ENCODE data around the gene CDV3. TPM values are rescaled to one million over a fixed set of nuclear protein-coding genes. Genes with fewer than 3 reads are reported as not detected.
"Not testable (repeated sequence)": the region's sequence is repeated elsewhere in the genome, so short reads cannot be mapped to it uniquely, and the experiment has no call there.

CDV3 gene
- total RNA-seq, 6 experiments from 2014 or later = 61.3 to 104 (median 81.3) TPM

DNA sequence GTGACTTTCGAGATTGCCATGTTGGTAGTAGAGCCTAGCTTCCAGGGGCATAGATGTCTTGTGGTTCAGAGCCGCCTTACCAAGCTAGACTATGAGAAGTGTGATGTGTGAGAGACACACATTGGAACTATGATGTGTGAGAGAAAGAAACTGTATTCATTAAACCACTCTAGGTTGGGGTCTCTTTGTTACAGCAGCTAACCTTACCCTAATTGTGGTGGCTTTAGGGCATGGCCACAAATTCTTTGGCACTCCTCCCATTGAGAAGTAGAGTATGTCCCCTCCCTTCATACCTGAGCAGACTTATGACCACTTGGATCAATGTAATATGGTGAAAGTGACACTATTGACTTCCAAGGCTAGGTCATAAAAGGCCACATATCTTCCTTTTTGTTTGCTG lies 35.3 kb upstream of the CDV3 start:
- TF ChIP-seq, protein P1, sequence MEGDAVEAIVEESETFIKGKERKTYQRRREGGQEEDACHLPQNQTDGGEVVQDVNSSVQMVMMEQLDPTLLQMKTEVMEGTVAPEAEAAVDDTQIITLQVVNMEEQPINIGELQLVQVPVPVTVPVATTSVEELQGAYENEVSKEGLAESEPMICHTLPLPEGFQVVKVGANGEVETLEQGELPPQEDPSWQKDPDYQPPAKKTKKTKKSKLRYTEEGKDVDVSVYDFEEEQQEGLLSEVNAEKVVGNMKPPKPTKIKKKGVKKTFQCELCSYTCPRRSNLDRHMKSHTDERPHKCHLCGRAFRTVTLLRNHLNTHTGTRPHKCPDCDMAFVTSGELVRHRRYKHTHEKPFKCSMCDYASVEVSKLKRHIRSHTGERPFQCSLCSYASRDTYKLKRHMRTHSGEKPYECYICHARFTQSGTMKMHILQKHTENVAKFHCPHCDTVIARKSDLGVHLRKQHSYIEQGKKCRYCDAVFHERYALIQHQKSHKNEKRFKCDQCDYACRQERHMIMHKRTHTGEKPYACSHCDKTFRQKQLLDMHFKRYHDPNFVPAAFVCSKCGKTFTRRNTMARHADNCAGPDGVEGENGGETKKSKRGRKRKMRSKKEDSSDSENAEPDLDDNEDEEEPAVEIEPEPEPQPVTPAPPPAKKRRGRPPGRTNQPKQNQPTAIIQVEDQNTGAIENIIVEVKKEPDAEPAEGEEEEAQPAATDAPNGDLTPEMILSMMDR (IDR thresholded peaks at IDR 0.05) = no peak
- TF ChIP-seq POLR2A (IDR thresholded peaks at IDR 0.05) = no peak
- Histone ChIP-seq H3K27ac (no peak overlapping the region), H3K4me1 (peaks cover 0 to 32% (median 11%) of the 10 kb centered on the region in 4 donors), H3K4me3 (no peak overlapping the region), H3K9me3 (no peaks in the 10 kb centered on the region), H3K36me3 (no peaks in the 10 kb centered on the region), H3K27me3 (no peaks in the 10 kb centered on the region)
- DNase-seq = no peak
- WGBS (ENCODE audit: insufficient coverage, low coverage, low lambda C conversion rate, missing lambda C conversion rate) = 100% methylated on average over 1 of the region's 2 CpGs
- intact Hi-C loops (cut with DNase I) = no loop called here
- no peak for ATAC-seq

DNA sequence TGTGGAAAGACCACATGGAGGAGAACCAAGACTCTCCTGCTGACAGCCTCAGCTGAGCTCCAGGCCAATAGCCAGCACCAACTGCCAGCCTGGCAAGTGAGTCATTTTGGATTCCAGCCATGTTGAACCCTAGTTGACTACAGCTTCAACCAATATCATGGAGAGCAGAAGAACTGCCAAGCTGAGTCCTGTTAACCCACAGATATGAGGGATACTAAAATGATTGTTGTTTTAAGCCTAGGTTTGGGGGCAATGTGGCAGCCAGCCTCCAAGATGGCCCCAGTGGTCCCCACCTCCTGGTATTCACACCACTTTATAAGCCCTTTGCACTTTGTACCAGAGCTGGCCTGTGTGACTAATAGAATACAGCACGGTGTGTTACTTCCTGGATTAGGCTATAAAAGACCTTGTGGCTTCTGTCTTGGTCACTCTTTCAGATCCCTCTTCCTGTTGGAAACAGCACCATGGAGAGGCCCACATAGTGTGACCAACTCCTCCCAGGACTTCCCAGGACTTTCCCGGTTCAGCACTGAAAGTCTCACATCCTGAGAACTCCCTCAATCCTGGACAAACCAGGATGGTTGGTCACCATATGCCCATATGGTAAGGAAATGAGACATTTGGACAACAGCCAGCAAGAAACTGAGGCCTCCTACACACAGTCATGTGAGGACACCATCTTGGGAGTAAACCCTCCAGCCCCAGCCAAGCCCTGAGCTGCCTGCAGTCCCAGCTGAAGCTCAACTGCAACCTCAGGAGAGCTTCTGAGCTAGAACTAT lies 32.4 kb upstream of the CDV3 start:
- 0% methylated on average over 1 of the region's 2 CpGs for WGBS (ENCODE audit: insufficient coverage, low coverage, low lambda C conversion rate, missing lambda C conversion rate)
- Histone ChIP-seq H3K36me3 (no peaks in the 10 kb centered on the region), H3K4me1 (peaks cover 0 to 38% (median 6%) of the 10 kb centered on the region in 4 donors), H3K9me3 (no peaks in the 10 kb centered on the region), H3K27me3 (no peaks in the 10 kb centered on the region), H3K27ac (peak overlapping the region in 2 of 3 donors; percentile 38 to 45), H3K4me3 (no peak overlapping the region)
- DNase-seq (peak in 2 of 3 donors; percentile 44 to 53), ATAC-seq (peak; percentile 61 to 82 (median 70))
- TF ChIP-seq POLR2A (IDR thresholded peaks at IDR 0.05) = peak; percentile 68
- TF ChIP-seq, protein P1 (IDR thresholded peaks at IDR 0.05) = no peak
- intact Hi-C loops (cut with DNase I) = no loop called here

DNA sequence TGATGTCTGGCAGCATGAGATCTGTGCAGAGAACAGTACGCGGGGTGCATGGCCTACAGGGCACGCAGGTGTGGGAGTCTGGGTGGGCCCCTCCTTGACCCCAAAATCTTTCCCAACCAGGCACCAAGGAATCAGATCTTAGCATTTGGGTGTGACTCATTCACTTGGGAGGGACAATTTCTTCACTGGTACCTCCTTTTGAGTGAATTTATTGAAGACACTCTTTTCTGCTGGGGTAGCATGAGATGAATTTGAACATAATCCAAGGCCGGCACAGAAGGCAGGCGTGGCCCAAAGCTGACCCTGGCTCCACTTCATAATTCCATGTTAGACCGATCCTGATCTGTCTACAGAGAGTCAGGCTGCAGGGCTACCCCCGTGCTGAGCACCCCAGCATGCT lies 30.6 kb upstream of the CDV3 start:
- no peaks in the 10 kb centered on the region for H3K9me3 ChIP-seq
- H3K4me1 ChIP-seq = peaks cover 0 to 39% (median 10%) of the 10 kb centered on the region in 4 donors
- TF ChIP-seq, protein P1 (IDR thresholded peaks at IDR 0.05) = no peak
- no peak for TF ChIP-seq POLR2A (IDR thresholded peaks at IDR 0.05)
- no peak for ATAC-seq
- WGBS (ENCODE audit: insufficient coverage, low coverage, low lambda C conversion rate, missing lambda C conversion rate) = 80% methylated on average over 2 of the region's 7 CpGs
- DNase-seq = no peak
- intact Hi-C loops (cut with DNase I) = no loop called here
- no peaks in the 10 kb centered on the region for H3K36me3 ChIP-seq
- H3K4me3 ChIP-seq = no peak overlapping the region
- no peaks in the 10 kb centered on the region for H3K27me3 ChIP-seq
- H3K27ac ChIP-seq = no peak overlapping the region

- H3K36me3 ChIP-seq; intact Hi-C loops (cut with DNase I); H3K9me3 ChIP-seq; H3K4me3 ChIP-seq; H3K27me3 ChIP-seq: not testable (repeated sequence)
- peak; percentile 61 to 79 (median 74) for DNase-seq
- peaks cover 0 to 43% (median 11%) of the 10 kb centered on the region in 4 donors for H3K4me1 ChIP-seq
- WGBS (ENCODE audit: insufficient coverage, low coverage, low lambda C conversion rate, missing lambda C conversion rate) = 43% methylated on average over 2 of the region's 2 CpGs
- peak overlapping the region in 1 of 3 donors; percentile 39 for H3K27ac ChIP-seq
- peak; percentile 71 to 79 (median 78) for ATAC-seq
These were observed 28.5 kb upstream of the CDV3 start for GRCh38 chr3:133544983-133545382.

DNA sequence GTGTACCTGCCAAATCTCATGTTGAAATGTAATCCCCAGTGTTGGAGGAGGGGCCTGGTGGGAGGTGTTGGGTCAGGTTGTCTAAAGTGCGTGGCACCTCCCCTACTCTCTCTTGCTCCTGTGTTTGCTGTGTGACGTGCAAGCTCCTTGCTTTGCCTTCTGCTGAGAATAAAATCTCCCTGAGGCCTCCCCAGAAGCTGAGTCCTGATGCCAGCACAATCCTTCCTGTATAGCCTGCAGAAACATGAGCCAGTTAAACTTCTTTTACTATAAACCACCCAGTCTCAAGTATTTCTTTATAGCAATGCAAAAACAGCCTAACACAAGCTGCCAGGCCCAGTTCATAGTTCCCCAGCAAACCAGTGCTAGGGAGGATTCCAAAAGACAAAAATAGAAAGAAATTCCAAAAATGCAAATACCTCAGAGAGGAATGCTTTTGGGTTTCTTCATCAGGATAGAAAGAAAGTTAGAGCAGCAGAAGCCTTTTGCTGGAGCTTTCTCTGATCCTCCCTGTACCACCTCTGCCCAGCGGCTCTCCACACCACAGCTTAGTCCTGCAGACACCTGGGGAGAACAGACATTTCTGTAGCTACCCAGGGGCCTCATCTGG lies 25.9 kb upstream of the CDV3 start:
- 23% methylated on average over 2 of the region's 3 CpGs for WGBS (ENCODE audit: insufficient coverage, low coverage, low lambda C conversion rate, missing lambda C conversion rate)

More for the DNA sequence above, 25.9 kb upstream of the CDV3 start:
- H3K9me3 ChIP-seq = no peaks in the 10 kb centered on the region
- no peaks in the 10 kb centered on the region for H3K27me3 ChIP-seq
- intact Hi-C loops (cut with DNase I) = no loop called here
- H3K36me3 ChIP-seq = no peaks in the 10 kb centered on the region
- H3K4me1 ChIP-seq = peaks cover 0 to 31% (median 8%) of the 10 kb centered on the region in 4 donors
- DNase-seq = peak; percentile 56 to 86 (median 80)
- TF ChIP-seq, protein P1 (IDR thresholded peaks at IDR 0.05) = no peak
- no peak for TF ChIP-seq POLR2A (IDR thresholded peaks at IDR 0.05)
- no peak overlapping the region for H3K4me3 ChIP-seq
- H3K27ac ChIP-seq = peak overlapping the region in 2 of 3 donors; percentile 52 to 80
- ATAC-seq = peak; percentile 87 to 95 (median 90)
